ENCODE measurements around the gene LMAN2.
A peak's percentile ranks its signal among the peaks of the same experiment; 100 is the strongest.

Gene LMAN2

DNA sequence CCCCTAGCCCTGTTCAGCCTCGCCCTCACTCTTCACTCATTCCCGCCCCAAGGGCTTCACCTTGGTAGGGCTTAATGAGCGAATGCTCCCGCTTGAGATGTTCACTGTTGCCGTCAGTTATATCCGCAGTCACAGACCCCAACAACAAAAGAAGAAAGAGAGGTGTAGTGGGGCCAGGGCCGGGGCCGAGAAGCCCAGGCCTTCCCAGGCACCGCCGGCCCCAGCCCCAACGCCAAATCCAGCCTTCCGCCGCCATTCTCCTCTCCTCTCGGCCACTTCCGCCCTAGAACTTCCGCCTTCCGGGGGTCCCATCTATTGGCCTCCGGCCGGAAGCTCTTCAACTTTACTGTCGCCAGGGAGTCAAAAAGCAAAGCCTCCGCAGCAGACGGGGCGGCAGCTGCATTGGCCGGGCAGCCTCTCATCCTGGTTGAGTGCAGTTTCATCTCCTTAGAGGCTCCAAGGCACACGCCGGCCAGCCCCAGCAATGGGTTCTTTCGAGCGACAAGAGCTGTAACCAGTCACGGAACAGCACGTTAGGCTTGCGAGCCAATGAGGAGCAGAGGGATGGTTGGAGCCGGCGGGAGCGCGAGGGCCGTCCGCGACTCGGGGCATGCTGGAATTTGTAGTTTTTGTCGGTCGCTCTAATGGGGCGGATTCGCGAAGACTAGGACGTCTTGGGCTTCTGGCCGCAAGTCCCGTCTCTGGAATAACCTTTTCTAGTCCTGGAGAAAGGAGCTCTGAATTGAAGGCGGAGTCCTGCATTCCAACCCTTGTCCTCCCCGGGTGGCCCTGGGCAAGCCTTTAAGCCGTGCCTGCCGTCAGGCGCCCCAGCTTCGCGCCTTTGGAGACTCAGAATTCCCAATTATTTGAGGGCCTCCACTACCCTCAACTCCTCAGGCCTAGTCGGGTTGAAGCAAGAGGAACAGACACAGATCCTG, at the start of gene LMAN2:
Gene LMAN2 (minus strand): TSS at position 277 of the 938 bp plus-strand sequence. CDS start 21 bp downstream, at position 256.
- H3K36me3 ChIP-seq (replicated peaks; ENCODE audit: insufficient read depth, low read length): no peaks in the 10 kb centered on the region
- peak within 1 kb of the TSS; percentile 99 for H3K4me3 ChIP-seq (ENCODE audit: low read length)
- DNase-seq: peak; percentile 96
- peaks cover 30% of the 10 kb centered on the region for H3K4me1 ChIP-seq (ENCODE audit: low read length)
- TF ChIP-seq EZH2phosphoT487 (IDR thresholded peaks at IDR 0.05; ENCODE audit: low read length) (no peak), EZH2 (optimal IDR thresholded peaks at IDR 0.05; ENCODE audit: low read depth, low read length) (no peak), CTCF (IDR thresholded peaks at IDR 0.05; ENCODE audit: low read length) (no peak)
- no peaks in the 10 kb centered on the region for H3K27me3 ChIP-seq (replicated peaks; ENCODE audit: insufficient read depth, low read length)
- peaks cover 48% of the 10 kb centered on the region for H3K79me2 ChIP-seq (ENCODE audit: low read length)
- H2AFZ ChIP-seq (ENCODE audit: low read length): peak within 1 kb of the TSS; percentile 99
- no peaks in the 10 kb centered on the region for H3K9me3 ChIP-seq (replicated peaks; ENCODE audit: insufficient read depth, low read length)
- H3K27ac ChIP-seq (ENCODE audit: low read length): peak within 1 kb of the TSS; percentile 91
- H3F3A ChIP-seq (ENCODE audit: insufficient read depth, low read length): 0 out of 2 replicates have a peak, but pooled peaks cover 7% of the 10 kb centered on the region
- peak within 1 kb of the TSS; percentile 90 for H3K9ac ChIP-seq (ENCODE audit: low read length)
- no peaks in the 10 kb centered on the region for H3K9me2 ChIP-seq (replicated peaks; ENCODE audit: insufficient read depth, low read length)
- H4K20me1 ChIP-seq (ENCODE audit: insufficient read depth, low read length): no peaks in the 10 kb centered on the region
- peak within 1 kb of the TSS; percentile 94 for H3K4me2 ChIP-seq (ENCODE audit: low read depth, low read length)

DNA sequence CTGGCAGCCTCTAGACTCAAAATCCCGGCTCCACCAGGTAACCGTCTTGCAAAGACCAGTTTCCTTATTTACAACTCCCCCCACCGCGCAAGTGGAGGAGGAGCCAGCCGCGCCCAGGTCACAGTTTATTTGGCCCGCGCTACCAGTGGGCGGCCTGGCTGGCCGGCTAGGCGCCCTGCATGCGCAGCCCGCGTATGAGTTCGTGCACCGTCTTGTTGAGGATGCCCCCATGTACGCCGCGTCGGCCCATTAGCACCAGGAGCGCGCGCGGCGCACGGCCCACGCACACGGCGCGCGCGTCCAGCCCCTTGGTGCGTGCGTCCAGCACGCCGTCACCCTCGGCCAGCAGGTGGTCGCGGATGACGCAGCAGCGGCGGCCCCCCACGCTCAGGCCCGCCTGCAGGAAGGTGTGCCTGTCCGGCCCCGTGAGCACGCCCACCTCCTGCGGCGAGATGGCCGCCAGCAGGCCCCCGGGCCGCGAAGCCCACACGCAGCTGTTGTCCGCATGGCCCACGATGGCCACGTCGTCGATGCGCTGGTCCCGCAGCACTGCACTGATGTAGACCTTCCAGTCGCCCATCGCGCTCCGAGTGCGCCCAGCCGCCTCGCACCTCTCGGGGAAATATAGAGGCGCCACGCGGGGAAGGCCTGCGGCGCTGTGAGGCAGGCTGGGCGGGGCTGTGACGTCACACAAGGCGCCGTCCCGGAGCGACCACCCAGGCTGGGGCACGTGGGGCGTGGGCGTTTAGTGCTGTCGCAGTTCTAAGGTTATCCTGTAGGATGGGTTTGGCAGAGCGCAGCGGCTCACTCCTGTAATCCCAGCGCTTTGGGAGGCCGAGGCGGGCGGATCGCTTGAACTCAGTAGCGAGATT, 48.8 kb upstream of the LMAN2 start, which contains the start of gene PFN3:
Gene PFN3 (minus strand): TSS at position 665 of the 872 bp plus-strand sequence. CDS start 85 bp downstream, at position 580.
- H3K9me2 ChIP-seq (replicated peaks; ENCODE audit: insufficient read depth, low read length): no peaks in the 10 kb centered on the region
- H4K20me1 ChIP-seq (ENCODE audit: insufficient read depth, low read length): no peaks in the 10 kb centered on the region
- no peak within 1 kb of the TSS for H2AFZ ChIP-seq (ENCODE audit: low read length)
- peaks cover 9% of the 10 kb centered on the region; the same call in 1 of the 2 replicates for H3F3A ChIP-seq (ENCODE audit: insufficient read depth, low read length)
- peaks cover 16% of the 10 kb centered on the region for H3K4me1 ChIP-seq (ENCODE audit: low read length)
- H3K9me3 ChIP-seq (replicated peaks; ENCODE audit: insufficient read depth, low read length): no peaks in the 10 kb centered on the region
- DNase-seq: no peak
- no peaks in the 10 kb centered on the region for H3K79me2 ChIP-seq (ENCODE audit: low read length)
- H3K27ac ChIP-seq (ENCODE audit: low read length): no peak within 1 kb of the TSS
- H3K27me3 ChIP-seq (replicated peaks; ENCODE audit: insufficient read depth, low read length): peaks cover 49% of the 10 kb centered on the region
- no peaks in the 10 kb centered on the region for H3K36me3 ChIP-seq (replicated peaks; ENCODE audit: insufficient read depth, low read length)
- no peak within 1 kb of the TSS for H3K9ac ChIP-seq (ENCODE audit: low read length)
- no peak for TF ChIP-seq EZH2 (optimal IDR thresholded peaks at IDR 0.05; ENCODE audit: low read depth, low read length)
- TF ChIP-seq EZH2phosphoT487 (IDR thresholded peaks at IDR 0.05; ENCODE audit: low read length): no peak
- no peak for TF ChIP-seq CTCF (IDR thresholded peaks at IDR 0.05; ENCODE audit: low read length)
- no peak within 1 kb of the TSS for H3K4me2 ChIP-seq (ENCODE audit: low read depth, low read length)
- no peak within 1 kb of the TSS for H3K4me3 ChIP-seq (ENCODE audit: low read length)

DNA sequence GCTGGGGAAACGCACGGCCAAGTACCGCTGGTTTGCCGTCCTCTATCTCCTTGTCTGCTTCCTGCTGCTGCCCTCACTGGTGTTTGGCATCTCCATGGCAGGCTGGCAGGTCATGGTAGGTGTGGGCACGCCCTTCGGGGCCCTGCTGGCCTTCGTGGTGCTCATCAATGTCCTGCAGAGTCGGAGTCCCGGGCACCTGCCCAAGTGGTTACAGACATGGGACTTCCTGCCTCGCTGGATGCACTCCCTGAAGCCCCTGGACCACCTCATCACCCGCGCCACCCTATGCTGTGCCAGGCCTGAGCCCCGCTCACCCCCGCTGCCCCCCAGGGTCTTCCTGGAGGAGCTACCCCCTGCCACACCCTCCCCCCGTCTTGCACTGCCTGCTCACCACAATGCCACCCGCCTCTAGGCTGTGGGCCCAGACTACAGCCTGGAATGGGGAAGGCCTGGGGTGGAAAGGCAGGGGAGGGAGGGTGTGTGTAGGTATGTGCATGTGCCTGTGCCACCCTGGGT, 46.5 kb upstream of the LMAN2 start:
- no peaks in the 10 kb centered on the region for H4K20me1 ChIP-seq (ENCODE audit: insufficient read depth, low read length)
- no peaks in the 10 kb centered on the region for H3K79me2 ChIP-seq (ENCODE audit: low read length)
- peaks cover 1% of the 10 kb centered on the region; the same call in 1 of the 2 replicates for H3F3A ChIP-seq (ENCODE audit: insufficient read depth, low read length)
- no peak overlapping the region for H3K27ac ChIP-seq (ENCODE audit: low read length)
- H3K9me3 ChIP-seq (replicated peaks; ENCODE audit: insufficient read depth, low read length): no peaks in the 10 kb centered on the region
- TF ChIP-seq CTCF (IDR thresholded peaks at IDR 0.05; ENCODE audit: low read length) (no peak), EZH2phosphoT487 (IDR thresholded peaks at IDR 0.05; ENCODE audit: low read length) (no peak), EZH2 (optimal IDR thresholded peaks at IDR 0.05; ENCODE audit: low read depth, low read length) (no peak)
- no peaks in the 10 kb centered on the region for H3K9me2 ChIP-seq (replicated peaks; ENCODE audit: insufficient read depth, low read length)
- no peak overlapping the region for H2AFZ ChIP-seq (ENCODE audit: low read length)
- no peak for DNase-seq
- no peaks in the 10 kb centered on the region for H3K36me3 ChIP-seq (replicated peaks; ENCODE audit: insufficient read depth, low read length)
- peaks cover 3% of the 10 kb centered on the region; the same call in 1 of the 2 replicates for H3K4me1 ChIP-seq (ENCODE audit: low read length)
- peaks cover 46% of the 10 kb centered on the region for H3K27me3 ChIP-seq (replicated peaks; ENCODE audit: insufficient read depth, low read length)
- no peak overlapping the region for H3K4me3 ChIP-seq (ENCODE audit: low read length)
- H3K9ac ChIP-seq (ENCODE audit: low read length): no peak overlapping the region
- H3K4me2 ChIP-seq (ENCODE audit: low read depth, low read length): no peak overlapping the region
